Chondrocyte (in vitro differentiated cells): ENCODE results near the gene UBE3B. TPM values are rescaled to one million over a fixed set of nuclear protein-coding genes. Genes with fewer than 3 reads are reported as not detected.

ENCODE experiments used
- DNase-seq: peaks from one replicate; pipeline ENCODE4 v3.0.0; 2021; ENCODE audit warnings: mixed read lengths, low spot score
- H3K27ac Mint-ChIP-seq: one replicate; pipeline ENCODE4 v1.8.0; 2021; ENCODE audit warnings: mild to moderate bottlenecking, moderate library complexity, mixed read lengths; ENCODE audit not compliant: unreplicated experiment
- H3K27me3 Mint-ChIP-seq: 2 replicates; pipeline ENCODE4 v1.8.0; 2021; ENCODE audit warnings: low read depth, mixed read lengths
- H3K36me3 Mint-ChIP-seq: 2 replicates; pipeline ENCODE4 v1.8.0; 2021; ENCODE audit warnings: low read depth, mixed read lengths
- H3K4me1 Mint-ChIP-seq: 2 replicates; pipeline ENCODE4 v1.8.0; 2021; ENCODE audit warnings: low read depth, mild to moderate bottlenecking, mixed read lengths
- H3K4me3 Mint-ChIP-seq: one replicate; pipeline ENCODE4 v1.8.0; 2021; ENCODE audit warnings: mild to moderate bottlenecking, moderate library complexity, mixed read lengths; ENCODE audit not compliant: unreplicated experiment
- H3K9me3 Mint-ChIP-seq: 2 replicates; pipeline ENCODE4 v1.8.0; 2021; ENCODE audit warnings: low read depth, mixed read lengths
- CTCF ChIP-seq: fragments of 200-600 bp; sonication (generic); IDR thresholded peaks from 2 replicates; pipeline ENCODE4 v1.5.0; 2021; ENCODE audit warnings: antibody characterized with exemption, mild to moderate bottlenecking, moderate library complexity
- total RNA-seq: library from RNA; stranded (reverse); gene quantifications from 3 replicates; pipeline ENCODE4 v1.2.1, GENCODE V29; 2021

UBE3B gene
- total RNA-seq, 1 donor from 2014 or later, result 32.9 TPM

- Mint-ChIP-seq H3K9me3 (no peaks in the 10 kb centered on the region), H3K4me1 (peaks cover 22% of the 10 kb centered on the region), H3K27me3 (no peaks in the 10 kb centered on the region), H3K4me3 (peak overlapping the region; percentile 7), H3K36me3 (peaks cover 7% of the 10 kb centered on the region), H3K27ac (no peak overlapping the region)
- DNase-seq, result no peak
- TF ChIP-seq CTCF, result no peak
These were observed 94.5 kb downstream of the UBE3B start for GRCh38 chr12:109571773-109572505.

- H3K4me1 Mint-ChIP-seq, result peaks cover 22% of the 10 kb centered on the region
- no peaks in the 10 kb centered on the region for H3K27me3 Mint-ChIP-seq
- no peak for DNase-seq
These were observed 95.0 kb downstream of the UBE3B start for GRCh38 chr12:109572506-109572845.

GRCh38 chr12:109573029-109573913 is 95.8 kb downstream of the UBE3B start, which contains the start of the genes MMAB and MVK:
TSS of gene MMAB (minus strand) at chr12:109573504. CDS start at chr12:109573480, 24 bp downstream.
TSS of gene MVK (plus strand) at chr12:109573794. CDS start at chr12:109574823, 1,029 bp downstream.
- DNase-seq, result peak; percentile 99
- Mint-ChIP-seq H3K27ac (peak within 1 kb of the TSS; percentile 79), H3K4me3 (peak within 1 kb of the TSS; percentile 83), H3K27me3 (no peaks in the 10 kb centered on the region), H3K4me1 (peaks cover 22% of the 10 kb centered on the region), H3K36me3 (peaks cover 10% of the 10 kb centered on the region), H3K9me3 (no peaks in the 10 kb centered on the region)
- no peak for TF ChIP-seq CTCF

More at GRCh38 chr12:109572506-109572845, 95.0 kb downstream of the UBE3B start:
- no peaks in the 10 kb centered on the region for H3K9me3 Mint-ChIP-seq
- H3K36me3 Mint-ChIP-seq, result peaks cover 10% of the 10 kb centered on the region
- no peak for TF ChIP-seq CTCF
- peak overlapping the region; percentile 83 for H3K4me3 Mint-ChIP-seq
- peak overlapping the region; percentile 79 for H3K27ac Mint-ChIP-seq

GRCh38 chr12:109573914-109574244 is 96.4 kb downstream of the UBE3B start:
- peaks cover 22% of the 10 kb centered on the region for H3K4me1 Mint-ChIP-seq
- no peak for DNase-seq

More at GRCh38 chr12:109573914-109574244, 96.4 kb downstream of the UBE3B start:
- Mint-ChIP-seq H3K27ac (no peak overlapping the region), H3K4me3 (peak overlapping the region; percentile 83), H3K9me3 (no peaks in the 10 kb centered on the region), H3K27me3 (no peaks in the 10 kb centered on the region), H3K36me3 (peaks cover 11% of the 10 kb centered on the region)
- no peak for TF ChIP-seq CTCF
